Neural cell (in vitro differentiated cells): Measurements from ENCODE around the gene GPC5. TPM values are rescaled to one million over a fixed set of nuclear protein-coding genes. Genes with fewer than 3 reads are reported as not detected.

Experiments
- H2AFZ ChIP-seq: fragments of 200-600, 300-800 bp; sonication (generic), shearing (Covaris generic); 2 replicates; pipeline ENCODE4 v1.6.0; 2014; ENCODE audit warnings: low read depth, mild to moderate bottlenecking, antibody characterized with exemption, low read length, moderate library complexity
- H3F3A ChIP-seq: fragments of 200-600 bp; shearing (Covaris generic); 2 replicates; pipeline ENCODE4 v1.6.1; 2016; ENCODE audit warnings: mild to moderate bottlenecking, moderate library complexity, mixed read lengths, antibody characterized with exemption, low read length; ENCODE audit not compliant: insufficient read depth, poor library complexity, severe bottlenecking
- H3K27ac ChIP-seq: fragments of 200-600, 300-800 bp; sonication (generic), shearing (Covaris generic); 2 replicates; pipeline ENCODE4 v1.5.1; 2014; ENCODE audit warnings: mild to moderate bottlenecking, low read length, moderate library complexity
- H3K27me3 ChIP-seq: fragments of 300-800, 200-600 bp; sonication (generic), shearing (Covaris generic); 2 replicates; pipeline ENCODE4 v1.6.0; 2014; ENCODE audit warnings: mild to moderate bottlenecking, low read depth, low read length, moderate library complexity; ENCODE audit not compliant: insufficient read depth
- H3K36me3 ChIP-seq: fragments of 300-800, 200-600 bp; sonication (generic), shearing (Covaris generic); 2 replicates; pipeline ENCODE4 v1.5.1; 2014; ENCODE audit warnings: mild to moderate bottlenecking, antibody characterized with exemption, low read length, moderate library complexity; ENCODE audit not compliant: insufficient read depth
- H3K4me2 ChIP-seq: fragments of 300-800, 200-600 bp; sonication (generic), shearing (Covaris generic); 2 replicates; pipeline ENCODE4 v1.6.0; 2014; ENCODE audit warnings: mild to moderate bottlenecking, low read length
- H3K4me3 ChIP-seq: fragments of 300-800, 200-600 bp; sonication (generic), shearing (Covaris generic); 2 replicates; pipeline ENCODE4 v1.5.1; 2014; ENCODE audit warnings: mild to moderate bottlenecking, low read length, moderate library complexity
- H3K79me2 ChIP-seq: fragments of 200-600 bp; shearing (Covaris generic); replicated peaks from 2 replicates; pipeline ENCODE4 v1.6.0; 2014; ENCODE audit warnings: mild to moderate bottlenecking, low read length, moderate library complexity; ENCODE audit not compliant: insufficient read depth
- H3K9ac ChIP-seq: fragments of 300-800, 200-600 bp; sonication (generic), shearing (Covaris generic); 2 replicates; pipeline ENCODE4 v1.6.1; 2016; ENCODE audit warnings: mild to moderate bottlenecking, low read length, mixed read lengths
- H3K9me2 ChIP-seq: fragments of 200-600 bp; shearing (Covaris generic); 2 replicates; pipeline ENCODE4 v1.6.1; 2016; ENCODE audit warnings: mild to moderate bottlenecking, low read length, mixed read lengths; ENCODE audit not compliant: insufficient read depth
- H3K9me3 ChIP-seq: fragments of 200-600, 300-800 bp; sonication (generic), shearing (Covaris generic); 2 replicates; pipeline ENCODE4 v1.6.1; 2016; ENCODE audit warnings: mild to moderate bottlenecking, mixed run types, low read length, moderate library complexity, mixed read lengths
- H4K20me1 ChIP-seq: fragments of 200-600 bp; shearing (Covaris generic); 2 replicates; pipeline ENCODE4 v1.6.1; 2016; ENCODE audit warnings: mild to moderate bottlenecking, mixed run types; ENCODE audit not compliant: insufficient read depth
- CTCF ChIP-seq: fragments of 450-650 bp; IDR thresholded peaks from 2 replicates; pipeline ENCODE4 v1.5.1; 2014; ENCODE audit warnings: antibody characterized with exemption, mild to moderate bottlenecking, moderate library complexity; ENCODE audit not compliant: poor library complexity, severe bottlenecking
- EP300 ChIP-seq: fragments of 450-650 bp; conservative IDR thresholded peaks from 2 replicates; pipeline ENCODE4 v1.6.1; 2014; ENCODE audit warnings: antibody characterized with exemption, mild to moderate bottlenecking, moderate library complexity; ENCODE audit not compliant: poor library complexity, severe bottlenecking
- EZH2 ChIP-seq: fragments of 200-600, 300-800 bp; shearing (Covaris generic), sonication (generic); IDR thresholded peaks from 2 replicates; pipeline ENCODE4 v1.6.1; 2014; ENCODE audit warnings: antibody characterized with exemption, low read length, borderline replicate concordance, mild to moderate bottlenecking; ENCODE audit not compliant: insufficient read depth, poor library complexity, severe bottlenecking
- MXI1 ChIP-seq: fragments of 450-650 bp; conservative IDR thresholded peaks from 2 replicates; pipeline ENCODE4 v1.6.1; 2014; ENCODE audit warnings: antibody characterized with exemption, mild to moderate bottlenecking; ENCODE audit not compliant: poor library complexity, severe bottlenecking
- POLR2AphosphoS5 ChIP-seq: IDR thresholded peaks from 2 replicates; pipeline ENCODE4 v1.6.1; 2012
- RAD21 ChIP-seq: fragments of 450-650 bp; conservative IDR thresholded peaks from 2 replicates; pipeline ENCODE4 v1.6.1; 2014; ENCODE audit warnings: antibody characterized with exemption, mild to moderate bottlenecking, moderate library complexity
- REST ChIP-seq: IDR thresholded peaks from 2 replicates; pipeline ENCODE4 v1.6.1; 2012; ENCODE audit warnings: borderline replicate concordance
- SMC3 ChIP-seq: fragments of 450-650 bp; conservative IDR thresholded peaks from 2 replicates; pipeline ENCODE4 v1.6.1; 2014; ENCODE audit warnings: antibody characterized with exemption, mild to moderate bottlenecking, moderate library complexity; ENCODE audit not compliant: poor library complexity
- TAF1 ChIP-seq: IDR thresholded peaks from 2 replicates; pipeline ENCODE4 v1.6.1; 2012; ENCODE audit warnings: low read depth
- polyA plus RNA-seq: library from polyadenylated mRNA; depleted of rRNA; stranded (reverse); fragments of >200 nt; gene quantifications from 2 replicates; pipeline ENCODE4 v1.2.3, GENCODE V29; 2014

GPC5 gene
- polyA plus RNA-seq, 1 donor from 2014 or later, result 5.0 TPM

GRCh38 chr13:92297971-92298942 is 899.8 kb downstream of the GPC5 start:
- H3K9me2 ChIP-seq, result no peaks in the 10 kb centered on the region
- H3K4me2 ChIP-seq, result no peak overlapping the region
- H3K9ac ChIP-seq, result no peak overlapping the region
- no peaks in the 10 kb centered on the region for H3K27me3 ChIP-seq
- no peak overlapping the region for H2AFZ ChIP-seq
- no peaks in the 10 kb centered on the region for H3F3A ChIP-seq
- H3K36me3 ChIP-seq, result no peaks in the 10 kb centered on the region
- H4K20me1 ChIP-seq, result no peaks in the 10 kb centered on the region
- no peak overlapping the region for H3K27ac ChIP-seq
- TF ChIP-seq TAF1 (no peak), RAD21 (no peak), SMC3 (no peak), EP300 (no peak), CTCF (no peak), POLR2AphosphoS5 (no peak), MXI1 (no peak), EZH2 (no peak), REST (no peak)
- H3K9me3 ChIP-seq, result no peaks in the 10 kb centered on the region
- no peak overlapping the region for H3K4me3 ChIP-seq
- no peaks in the 10 kb centered on the region for H3K79me2 ChIP-seq

- Histone ChIP-seq H3K27ac (no peak overlapping the region), H3K27me3 (no peaks in the 10 kb centered on the region), H2AFZ (no peak overlapping the region), H4K20me1 (no peaks in the 10 kb centered on the region), H3K4me3 (no peak overlapping the region), H3K9me2 (no peaks in the 10 kb centered on the region), H3K9ac (no peak overlapping the region), H3F3A (no peaks in the 10 kb centered on the region), H3K9me3 (no peaks in the 10 kb centered on the region), H3K79me2 (no peaks in the 10 kb centered on the region), H3K36me3 (no peaks in the 10 kb centered on the region), H3K4me2 (no peak overlapping the region)
- no peak for TF ChIP-seq MXI1
Measured at GRCh38 chr13:92300651-92301050, 902.2 kb downstream of the GPC5 start.
